ENCODE results near the gene DMAP1. TPM values are rescaled to one million over a fixed set of nuclear protein-coding genes. Genes with fewer than 3 reads are reported as not detected.

DMAP1 gene
- total RNA-seq, 1 donor from 2014 or later: 82.0 TPM

- no peak for DNase-seq (ENCODE audit: low spot score, unreplicated experiment)
- H3K36me3 Mint-ChIP-seq (ENCODE audit: insufficient read depth): peaks cover 13% of the 10 kb centered on the region
- H3K4me1 Mint-ChIP-seq (ENCODE audit: low read depth): peaks cover 20% of the 10 kb centered on the region
- TF ChIP-seq CTCF (IDR thresholded peaks at IDR 0.05; ENCODE audit: unreplicated experiment): no peak
- H3K4me3 Mint-ChIP-seq (ENCODE audit: low read depth): no peak overlapping the region
- no peaks in the 10 kb centered on the region for H3K27me3 Mint-ChIP-seq
- no peaks in the 10 kb centered on the region for H3K9me3 Mint-ChIP-seq (ENCODE audit: low read depth)
- H3K27ac Mint-ChIP-seq: peak overlapping the region; percentile 82
These were observed 31.7 kb downstream of the DMAP1 start for GRCh38 chr1:44244986-44245385.

- H3K27ac Mint-ChIP-seq: no peak overlapping the region
- no peak for TF ChIP-seq CTCF (IDR thresholded peaks at IDR 0.05; ENCODE audit: unreplicated experiment)
- peaks cover 12% of the 10 kb centered on the region for H3K36me3 Mint-ChIP-seq (ENCODE audit: insufficient read depth)
- H3K9me3 Mint-ChIP-seq (ENCODE audit: low read depth): no peaks in the 10 kb centered on the region
- no peak for DNase-seq (ENCODE audit: low spot score, unreplicated experiment)
- H3K4me1 Mint-ChIP-seq (ENCODE audit: low read depth): peaks cover 6% of the 10 kb centered on the region
- no peaks in the 10 kb centered on the region for H3K27me3 Mint-ChIP-seq
- no peak overlapping the region for H3K4me3 Mint-ChIP-seq (ENCODE audit: low read depth)
These were observed 33.5 kb downstream of the DMAP1 start for GRCh38 chr1:44246806-44247205.

- no peak for DNase-seq (ENCODE audit: low spot score, unreplicated experiment)
- Mint-ChIP-seq H3K9me3 (ENCODE audit: low read depth) (no peaks in the 10 kb centered on the region), H3K4me1 (ENCODE audit: low read depth) (peaks cover 2% of the 10 kb centered on the region)
These were observed 36.3 kb downstream of the DMAP1 start for GRCh38 chr1:44249543-44249942.

GRCh38 chr1:44250068-44250781 lies 37.0 kb downstream of the DMAP1 start:
- Mint-ChIP-seq H3K27ac (no peak overlapping the region), H3K4me3 (ENCODE audit: low read depth) (no peak overlapping the region), H3K9me3 (ENCODE audit: low read depth) (no peaks in the 10 kb centered on the region)

More at GRCh38 chr1:44249543-44249942, 36.3 kb downstream of the DMAP1 start:
- no peak overlapping the region for H3K27ac Mint-ChIP-seq
- no peaks in the 10 kb centered on the region for H3K27me3 Mint-ChIP-seq
- H3K4me3 Mint-ChIP-seq (ENCODE audit: low read depth): no peak overlapping the region
- no peak for TF ChIP-seq CTCF (IDR thresholded peaks at IDR 0.05; ENCODE audit: unreplicated experiment)
- H3K36me3 Mint-ChIP-seq (ENCODE audit: insufficient read depth): peaks cover 10% of the 10 kb centered on the region

GRCh38 chr1:44251486-44251885 lies 38.2 kb downstream of the DMAP1 start:
- TF ChIP-seq CTCF (IDR thresholded peaks at IDR 0.05; ENCODE audit: unreplicated experiment): no peak
- DNase-seq (ENCODE audit: low spot score, unreplicated experiment): no peak
- Mint-ChIP-seq H3K27ac (no peak overlapping the region), H3K4me3 (ENCODE audit: low read depth) (no peak overlapping the region), H3K36me3 (ENCODE audit: insufficient read depth) (peaks cover 8% of the 10 kb centered on the region), H3K9me3 (ENCODE audit: low read depth) (no peaks in the 10 kb centered on the region), H3K27me3 (no peaks in the 10 kb centered on the region), H3K4me1 (ENCODE audit: low read depth) (peaks cover 2% of the 10 kb centered on the region)

More at GRCh38 chr1:44250068-44250781, 37.0 kb downstream of the DMAP1 start:
- TF ChIP-seq CTCF (IDR thresholded peaks at IDR 0.05; ENCODE audit: unreplicated experiment): no peak
- DNase-seq (ENCODE audit: low spot score, unreplicated experiment): no peak
- H3K27me3 Mint-ChIP-seq: no peaks in the 10 kb centered on the region
- peaks cover 8% of the 10 kb centered on the region for H3K36me3 Mint-ChIP-seq (ENCODE audit: insufficient read depth)
- peaks cover 2% of the 10 kb centered on the region for H3K4me1 Mint-ChIP-seq (ENCODE audit: low read depth)

Measured in progenitor cell of endocrine pancreas (in vitro differentiated cells).